ENCODE measurements around the gene LMAN2. TPM values are rescaled to one million over a fixed set of nuclear protein-coding genes. Genes with fewer than 3 reads are reported as not detected.

The LMAN2 gene
- polyA plus RNA-seq, 2 of the 4 experiments (the other 2 are of a cell fraction) = 123 to 210 TPM

- FAIRE-seq = no peak
- ATAC-seq = peak; percentile 3 to 35; a peak in 3 of 6 replicates
These were observed 48.9 kb downstream of the LMAN2 start for GRCh38 chr5:177302354-177303110.

GRCh38 chr5:177301503-177302165 lies 49.8 kb downstream of the LMAN2 start:
- CTCF ChIA-PET = interaction anchor here (0.5 to 4.6 kb wide), 6 partner anchors 8 to 189 kb away, joined by 3 to 24 read pairs (median 4); no protein-coding TSS in a partner anchor
- Histone ChIP-seq H3K4me3 (no peak overlapping the region), H3K9me3 (no peaks in the 10 kb centered on the region), H3K27ac (no peak overlapping the region), H3K4me1 (peaks cover 42% of the 10 kb centered on the region), H3K4me2 (peak overlapping the region; percentile 89; the same call in 1 of the 3 replicates)
- ATAC-seq (no peak; a peak in 1 of 6 replicates), DNase-seq (ENCODE audit: low read depth in 1 of 2, low spot score in 1 of 2) (no peak), FAIRE-seq (no peak)
- WGBS (ENCODE audit: missing lambda C conversion rate) = 74% methylated on average over 7 of the region's 7 CpGs
- TF ChIP-seq ZC3H11A (IDR thresholded peaks at IDR 0.05) = no peak
- TF ChIP-seq EHF (CRISPR knock-in tag; IDR thresholded peaks at IDR 0.05) = no peak
- TF ChIP-seq CBX8 (IDR thresholded peaks at IDR 0.05) = no peak
- TF ChIP-seq RAD21 (conservative IDR thresholded peaks at IDR 0.05 in 1 of 2, IDR thresholded peaks at IDR 0.05 in 1 of 2) = no peak
- no peak for TF ChIP-seq BHLHE40 (IDR thresholded peaks at IDR 0.05; ENCODE audit: low read depth, low read length)
- TF ChIP-seq CHD2 (IDR thresholded peaks at IDR 0.05; ENCODE audit: low read length, partially characterized antibody) = no peak
- no peak for TF ChIP-seq ZNF302 (CRISPR knock-in tag; IDR thresholded peaks at IDR 0.05)
- TF ChIP-seq RNF2 (IDR thresholded peaks at IDR 0.05; ENCODE audit: borderline replicate concordance, low read depth) = no peak
- TF ChIP-seq NR3C1 (IDR thresholded peaks at IDR 0.05) = no peak
- no peak for TF ChIP-seq EP300 (IDR thresholded peaks at IDR 0.05)
- no peak for TF ChIP-seq CEBPB (IDR thresholded peaks at IDR 0.05)
- no peak for TF ChIP-seq ESRRA (IDR thresholded peaks at IDR 0.05; ENCODE audit: borderline replicate concordance, low read length)
- TF ChIP-seq ZSCAN20 (CRISPR knock-in tag; IDR thresholded peaks at IDR 0.05) = no peak
- no peak for TF ChIP-seq KDM5A (IDR thresholded peaks at IDR 0.05)
- no peak for TF ChIP-seq PHF8 (IDR thresholded peaks at IDR 0.05; ENCODE audit: borderline replicate concordance, low read depth)
- TF ChIP-seq CHD4 (IDR thresholded peaks at IDR 0.05; ENCODE audit: borderline replicate concordance) = no peak
- no peak for TF ChIP-seq TP53 (CRISPR knock-in tag; IDR thresholded peaks at IDR 0.05)
- POLR2A ChIA-PET = interaction anchor here (0.6 kb wide), 2 partner anchors 17 to 155 kb away, joined by 3 to 4 read pairs; no protein-coding TSS in a partner anchor

More at GRCh38 chr5:177302354-177303110, 48.9 kb downstream of the LMAN2 start:
- no peak for DNase-seq (ENCODE audit: low read depth in 1 of 2, low spot score in 1 of 2)
- TF ChIP-seq ATOH8 (CRISPR knock-in tag; IDR thresholded peaks at IDR 0.05; ENCODE audit: low read depth) = no peak
- no peak for TF ChIP-seq NPAS2 (CRISPR knock-in tag; IDR thresholded peaks at IDR 0.05; ENCODE audit: borderline replicate concordance)
- TF ChIP-seq MYC (IDR thresholded peaks at IDR 0.05; ENCODE audit: borderline replicate concordance, low read length) = no peak
- TF ChIP-seq CHD4 (IDR thresholded peaks at IDR 0.05; ENCODE audit: borderline replicate concordance) = no peak
- TF ChIP-seq NFE2L2 (conservative IDR thresholded peaks at IDR 0.05; ENCODE audit: low read length) = no peak; the same call in 1 of the 2 replicates
- no peak for TF ChIP-seq RAD21 (conservative IDR thresholded peaks at IDR 0.05 in 1 of 2, IDR thresholded peaks at IDR 0.05 in 1 of 2)
- TF ChIP-seq JUNB (IDR thresholded peaks at IDR 0.05) = no peak
- no peak for TF ChIP-seq SREBF2 (IDR thresholded peaks at IDR 0.05)
- TF ChIP-seq RARB (CRISPR knock-in tag; IDR thresholded peaks at IDR 0.05) = no peak
- no peak for TF ChIP-seq RCOR1 (IDR thresholded peaks at IDR 0.05; ENCODE audit: low read depth, low read length)
- no peak for TF ChIP-seq HEYL (CRISPR knock-in tag; IDR thresholded peaks at IDR 0.05)
- ChIA-PET POLR2A (interaction anchor here (0.6 kb wide), 1 partner anchor 155 kb away, joined by 4 read pairs; no protein-coding TSS in a partner anchor), CTCF (interaction anchor here (0.5 to 4.6 kb wide), 5 partner anchors 7 to 189 kb away, joined by 3 to 24 read pairs (median 4); no protein-coding TSS in a partner anchor)
- Histone ChIP-seq H3K4me3 (peak overlapping the region; percentile 68), H3K9me3 (no peaks in the 10 kb centered on the region), H3K4me1 (peaks cover 42% of the 10 kb centered on the region), H3K27ac (peak overlapping the region; percentile 95 to 96), H3K4me2 (peak overlapping the region; percentile 89)
- 79% methylated on average over 22 of the region's 24 CpGs for WGBS (ENCODE audit: missing lambda C conversion rate)
